Measurements from ENCODE around the gene NUAK2.

DNA sequence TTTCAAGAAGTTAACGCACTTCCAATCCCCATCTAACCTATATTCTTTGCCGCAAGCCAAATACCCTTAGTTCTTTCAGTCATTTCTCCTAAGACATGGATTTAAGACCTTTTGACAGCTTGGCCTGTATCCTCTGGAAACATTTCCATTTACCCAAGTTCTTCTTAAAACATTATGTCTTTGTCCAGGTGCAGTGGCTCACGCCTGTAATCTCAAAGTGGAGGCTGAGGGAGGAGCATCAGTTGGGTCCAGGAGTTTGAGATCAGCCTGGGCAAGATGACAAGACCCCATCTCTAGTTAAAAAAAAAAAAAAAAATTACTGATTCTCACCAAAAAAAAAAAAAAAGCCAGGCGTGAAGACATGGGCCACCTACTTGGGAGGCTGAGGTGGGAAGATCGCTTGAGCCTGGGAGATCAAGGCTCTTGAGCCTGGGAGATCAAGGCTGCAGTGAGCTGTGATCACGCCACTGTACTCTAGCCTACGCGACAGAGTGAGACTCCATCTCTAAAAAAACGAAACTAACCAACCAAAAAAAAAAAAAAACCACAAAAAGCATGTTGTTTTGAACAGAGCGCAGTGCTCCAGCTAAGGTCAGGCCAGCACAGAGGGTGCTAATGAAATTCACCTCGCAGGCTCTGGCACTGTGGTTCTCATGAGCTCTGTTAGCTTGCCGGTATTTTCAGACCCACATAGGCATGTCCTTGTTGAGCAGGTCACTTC lies 36.0 kb downstream of the NUAK2 start:
- no peak for TF ChIP-seq ELF4 (IDR thresholded peaks at IDR 0.05)
- TF ChIP-seq HDGF (IDR thresholded peaks at IDR 0.05; ENCODE audit: borderline replicate concordance): no peak
- no peak for TF ChIP-seq BHLHE40 (IDR thresholded peaks at IDR 0.05; ENCODE audit: borderline replicate concordance)
- TF ChIP-seq LEF1 (IDR thresholded peaks at IDR 0.05; ENCODE audit: borderline replicate concordance): no peak
- TF ChIP-seq L3MBTL2 (conservative IDR thresholded peaks at IDR 0.05): no peak
- TF ChIP-seq SUZ12 (IDR thresholded peaks at IDR 0.05): no peak
- no peak for TF ChIP-seq FOXM1 (IDR thresholded peaks at IDR 0.05; ENCODE audit: borderline replicate concordance)
- no peak for TF ChIP-seq CTBP1 (IDR thresholded peaks at IDR 0.05; ENCODE audit: borderline replicate concordance)

Data from HEK293T (cell line).